PFSK-1 (cell line): Measurements from ENCODE around the gene FOXA3. TPM values are rescaled to one million over a fixed set of nuclear protein-coding genes. Genes with fewer than 3 reads are reported as not detected.

Source experiments
- FOXP2 ChIP-seq: optimal IDR thresholded peaks from 2 replicates; pipeline ENCODE3; 2011; ENCODE audit warnings: borderline replicate concordance, control low read depth, inconsistent platforms; ENCODE audit not compliant: insufficient read depth; ENCODE audit errors: extremely low read length, extremely low read depth
- POLR2AphosphoS5 ChIP-seq: IDR thresholded peaks from 2 replicates; pipeline ENCODE4 v1.6.1; 2012; ENCODE audit warnings: low read depth, mild to moderate bottlenecking, control low read depth, low read length, moderate library complexity
- SIN3A ChIP-seq: IDR thresholded peaks from 2 replicates; pipeline ENCODE4 v1.6.1; 2012; ENCODE audit warnings: mild to moderate bottlenecking, low read length, moderate library complexity, borderline replicate concordance; ENCODE audit not compliant: insufficient read depth
- TAF1 ChIP-seq: IDR thresholded peaks from 2 replicates; pipeline ENCODE4 v1.6.1; 2012; ENCODE audit warnings: low read length, control low read depth, borderline replicate concordance; ENCODE audit not compliant: insufficient read depth
- polyA plus RNA-seq: library from polyadenylated mRNA; unstranded; fragments of >200 nt; gene quantifications from one replicate; pipeline ENCODE4 v1.2.1, GENCODE V29; 2012; ENCODE audit warnings: low read depth, missing spikeins; ENCODE audit not compliant: insufficient read length
- TF ChIP-seq, protein P1 (sequence below), 2 experiments: IDR thresholded peaks; 2 replicates each; pipeline versions ENCODE4 v1.6.1 to v1.8.0; 2011 to 2012; ENCODE audit warnings: low read depth in 2 of 2, low read length in 2 of 2, control low read depth in 1 of 2, inconsistent platforms in 1 of 2, mild to moderate bottlenecking in 1 of 2, moderate library complexity in 1 of 2; ENCODE audit not compliant: insufficient read depth in 1 of 2

FOXA3 gene
- polyA plus RNA-seq, result not detected

DNA sequence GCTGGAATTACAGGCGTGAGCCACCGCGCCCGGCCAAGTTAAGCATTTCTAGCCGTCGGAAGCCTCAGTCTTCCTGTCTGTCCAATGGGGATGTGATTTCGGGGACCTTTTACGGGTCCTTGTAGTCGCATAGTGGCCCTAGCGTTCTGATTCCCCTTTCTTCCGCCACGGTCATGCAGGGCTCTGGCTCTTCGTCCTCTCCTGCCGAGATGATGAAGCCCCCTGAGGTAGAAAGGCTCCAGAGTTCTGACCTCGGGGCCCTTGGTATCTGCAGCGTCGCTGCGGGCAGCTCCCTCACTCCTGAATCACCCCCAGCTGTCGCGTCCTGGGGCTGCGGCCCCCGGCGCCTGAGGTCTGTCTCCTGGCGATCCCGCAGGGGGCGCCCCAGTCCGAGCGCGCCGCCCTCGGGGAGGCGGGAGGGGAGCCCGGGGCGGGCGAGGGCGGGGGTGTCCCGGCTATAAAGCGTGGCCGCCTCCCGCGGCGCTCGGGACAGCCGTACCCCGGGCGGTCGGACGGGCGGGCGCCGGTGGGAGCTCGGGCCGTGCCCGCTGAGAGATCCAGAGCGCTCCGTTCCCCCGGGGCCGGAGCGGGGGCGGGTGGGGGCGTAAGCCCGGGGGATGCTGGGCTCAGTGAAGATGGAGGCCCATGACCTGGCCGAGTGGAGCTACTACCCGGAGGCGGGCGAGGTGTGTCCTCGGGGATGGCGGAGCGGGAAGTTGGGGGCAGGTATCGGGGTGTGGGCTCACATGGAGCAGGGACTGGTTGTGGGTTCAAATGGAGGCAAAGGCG lies at the start of gene FOXA3:
FOXA3 (plus strand) TSS at position 487 of the 789 bp plus-strand sequence; CDS start at position 618, 131 bp downstream.
- TF ChIP-seq, protein P1, sequence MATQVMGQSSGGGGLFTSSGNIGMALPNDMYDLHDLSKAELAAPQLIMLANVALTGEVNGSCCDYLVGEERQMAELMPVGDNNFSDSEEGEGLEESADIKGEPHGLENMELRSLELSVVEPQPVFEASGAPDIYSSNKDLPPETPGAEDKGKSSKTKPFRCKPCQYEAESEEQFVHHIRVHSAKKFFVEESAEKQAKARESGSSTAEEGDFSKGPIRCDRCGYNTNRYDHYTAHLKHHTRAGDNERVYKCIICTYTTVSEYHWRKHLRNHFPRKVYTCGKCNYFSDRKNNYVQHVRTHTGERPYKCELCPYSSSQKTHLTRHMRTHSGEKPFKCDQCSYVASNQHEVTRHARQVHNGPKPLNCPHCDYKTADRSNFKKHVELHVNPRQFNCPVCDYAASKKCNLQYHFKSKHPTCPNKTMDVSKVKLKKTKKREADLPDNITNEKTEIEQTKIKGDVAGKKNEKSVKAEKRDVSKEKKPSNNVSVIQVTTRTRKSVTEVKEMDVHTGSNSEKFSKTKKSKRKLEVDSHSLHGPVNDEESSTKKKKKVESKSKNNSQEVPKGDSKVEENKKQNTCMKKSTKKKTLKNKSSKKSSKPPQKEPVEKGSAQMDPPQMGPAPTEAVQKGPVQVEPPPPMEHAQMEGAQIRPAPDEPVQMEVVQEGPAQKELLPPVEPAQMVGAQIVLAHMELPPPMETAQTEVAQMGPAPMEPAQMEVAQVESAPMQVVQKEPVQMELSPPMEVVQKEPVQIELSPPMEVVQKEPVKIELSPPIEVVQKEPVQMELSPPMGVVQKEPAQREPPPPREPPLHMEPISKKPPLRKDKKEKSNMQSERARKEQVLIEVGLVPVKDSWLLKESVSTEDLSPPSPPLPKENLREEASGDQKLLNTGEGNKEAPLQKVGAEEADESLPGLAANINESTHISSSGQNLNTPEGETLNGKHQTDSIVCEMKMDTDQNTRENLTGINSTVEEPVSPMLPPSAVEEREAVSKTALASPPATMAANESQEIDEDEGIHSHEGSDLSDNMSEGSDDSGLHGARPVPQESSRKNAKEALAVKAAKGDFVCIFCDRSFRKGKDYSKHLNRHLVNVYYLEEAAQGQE (IDR thresholded peaks at IDR 0.05; ENCODE audit: insufficient read depth in 1 of 2, low read depth in 2 of 2, low read length in 2 of 2), result no peak
- TF ChIP-seq SIN3A (no peak), TAF1 (no peak), FOXP2 (no peak), POLR2AphosphoS5 (no peak)

DNA sequence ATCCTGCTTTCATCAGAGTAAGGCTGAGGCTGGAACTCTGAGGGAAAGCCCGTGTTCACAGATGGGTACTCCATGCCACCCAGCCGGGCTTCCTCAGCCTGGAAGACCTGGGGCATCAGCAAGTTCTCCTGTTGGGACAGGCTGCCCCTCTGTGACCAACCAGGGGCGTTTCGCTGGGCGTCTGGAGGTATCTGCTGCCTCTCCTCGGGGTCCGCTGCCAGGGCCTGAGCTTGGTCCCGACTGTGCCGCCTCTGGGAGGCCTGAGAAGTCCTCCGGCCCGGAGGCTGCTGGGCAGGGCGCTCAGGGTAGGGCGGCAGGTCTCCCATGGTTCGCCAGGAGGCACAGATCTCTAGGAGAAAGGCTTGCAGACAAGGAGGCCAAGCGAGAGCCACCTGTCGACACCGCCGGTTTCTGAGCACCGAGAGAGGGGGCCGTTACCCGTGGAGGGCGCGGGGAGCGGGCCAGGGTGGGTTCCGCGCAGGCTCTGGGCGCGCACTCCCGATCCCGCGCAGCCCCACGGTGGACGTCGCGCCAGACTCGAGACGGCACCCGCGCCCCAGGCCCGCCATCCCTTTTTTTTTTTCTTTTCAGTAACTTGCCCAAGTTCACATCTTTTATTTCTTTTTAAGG lies 49.2 kb upstream of the FOXA3 start, which contains the start of gene RSPH6A:
RSPH6A (minus strand) TSS at position 458 of the 630 bp plus-strand sequence; CDS start at position 326, 132 bp downstream.
- TF ChIP-seq TAF1, result no peak
- 0 out of 2 replicates have a peak, but pooled peaks have one; percentile 12 for TF ChIP-seq POLR2AphosphoS5

DNA sequence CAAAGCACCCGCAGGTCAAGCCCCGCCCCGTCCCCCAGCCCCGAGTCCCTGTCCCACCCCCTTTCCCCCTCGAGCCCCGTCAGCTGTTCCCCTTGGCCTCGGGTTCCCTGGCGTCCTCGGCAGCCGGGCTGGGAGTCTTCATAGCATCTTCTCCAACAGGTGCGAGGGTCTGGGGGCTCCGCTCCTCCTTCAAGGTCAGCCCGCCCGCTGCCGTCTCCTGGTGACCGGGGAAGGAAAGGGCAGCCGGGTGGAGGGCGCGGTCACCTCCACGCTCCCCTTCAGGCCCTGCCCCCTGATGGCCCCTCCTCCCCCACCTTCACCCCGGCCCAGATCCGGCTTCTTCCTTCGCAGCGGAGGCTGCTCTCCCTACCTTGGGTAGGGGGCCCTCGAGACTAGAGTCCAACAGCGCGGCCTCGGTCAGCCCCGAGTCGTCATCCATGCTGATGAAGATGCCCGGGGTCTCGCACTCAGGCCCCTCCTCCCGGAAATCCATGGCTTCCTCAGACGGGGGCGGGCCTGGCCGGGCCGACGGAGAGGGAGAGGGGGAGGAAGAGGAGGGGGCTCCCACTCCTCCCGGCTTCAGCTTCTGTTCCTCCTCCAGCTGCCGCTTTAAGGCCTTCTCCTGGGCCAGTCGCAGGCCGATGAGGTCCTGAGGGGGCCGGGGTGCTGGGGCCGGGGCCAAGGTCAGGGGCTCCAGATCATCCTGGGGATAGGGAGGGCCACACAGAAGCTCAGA lies 48.5 kb upstream of the FOXA3 start:
- TF ChIP-seq, protein P1 (IDR thresholded peaks at IDR 0.05; ENCODE audit: insufficient read depth in 1 of 2, low read depth in 2 of 2, low read length in 2 of 2), result no peak
- TF ChIP-seq POLR2AphosphoS5 (no peak), TAF1 (no peak), SIN3A (no peak), FOXP2 (no peak)

DNA sequence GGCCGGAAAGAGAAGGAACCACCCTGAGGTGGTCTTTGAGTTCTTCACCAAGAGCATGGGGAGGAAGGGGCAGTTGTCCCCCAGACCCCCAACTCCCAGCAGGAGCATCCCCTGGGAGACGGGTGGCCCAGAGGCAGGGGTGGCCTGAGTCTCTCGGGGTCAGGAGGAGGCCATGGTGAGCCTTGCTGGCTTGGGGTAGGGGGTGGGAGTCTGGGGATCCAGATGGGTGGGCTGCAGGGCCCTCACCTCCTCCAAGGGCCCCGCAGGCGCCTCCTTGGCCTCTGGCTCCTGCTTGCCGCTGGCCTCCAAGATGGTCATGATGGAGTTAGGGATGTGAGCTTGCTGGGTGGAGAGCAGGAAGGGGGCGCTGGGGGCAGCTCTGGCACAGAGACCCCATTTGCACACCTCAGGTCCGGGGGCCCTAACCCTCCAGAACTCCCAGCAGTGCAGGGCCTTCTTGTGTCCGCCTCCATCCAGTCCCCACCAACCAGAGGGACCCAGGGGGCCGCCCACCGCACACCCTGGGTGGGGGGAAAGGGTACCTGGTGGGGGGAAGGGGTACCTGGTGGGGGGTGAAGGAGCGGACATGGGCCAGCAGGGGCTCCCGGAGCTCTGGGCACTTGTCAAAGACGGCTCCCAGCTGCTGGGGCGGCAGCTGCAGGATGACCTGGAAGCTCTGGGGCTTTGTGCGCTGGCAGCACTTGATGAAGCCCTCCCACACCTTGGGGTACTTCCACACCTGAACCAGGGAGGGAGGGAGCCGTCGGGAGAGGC lies 47.7 kb upstream of the FOXA3 start:
- no peak for TF ChIP-seq SIN3A
- no peak for TF ChIP-seq POLR2AphosphoS5
- TF ChIP-seq TAF1, result no peak
- no peak for TF ChIP-seq FOXP2
- TF ChIP-seq, protein P1 (IDR thresholded peaks at IDR 0.05; ENCODE audit: insufficient read depth in 1 of 2, low read depth in 2 of 2, low read length in 2 of 2), result no peak
